T-helper 1 cell treated with Interleukin-12 subunit alpha and Interleukin-12 subunit beta and Interleukin-4 antibody, amounts not matched to agents 30 μg/mL and 1 μg/mL, for 36 hours (primary cell): ENCODE results near the gene FHIT.

Experiments used
- H3K27ac Mint-ChIP-seq: one replicate; pipeline ENCODE4 v1.8.0; 2021; ENCODE audit warnings: mild to moderate bottlenecking, mixed read lengths
- H3K27me3 Mint-ChIP-seq: one replicate; pipeline ENCODE4 v1.8.0; 2021; ENCODE audit warnings: low read depth, mixed read lengths
- H3K36me3 Mint-ChIP-seq: one replicate; pipeline ENCODE4 v1.8.0; 2021; ENCODE audit warnings: low read depth, mixed read lengths
- H3K4me1 Mint-ChIP-seq: one replicate; pipeline ENCODE4 v1.8.0; 2021; ENCODE audit warnings: low read depth, mixed read lengths
- H3K4me3 Mint-ChIP-seq: one replicate; pipeline ENCODE4 v1.8.0; 2021; ENCODE audit warnings: mild to moderate bottlenecking, moderate library complexity, mixed read lengths
- H3K9me3 Mint-ChIP-seq: one replicate; pipeline ENCODE4 v1.8.0; 2021; ENCODE audit warnings: mixed read lengths

FHIT gene

GRCh38 chr3:59783468-59783988 is 1467.7 kb downstream of the FHIT start:
- H3K4me1 Mint-ChIP-seq: peaks cover 27% of the 10 kb centered on the region
- no peaks in the 10 kb centered on the region for H3K27me3 Mint-ChIP-seq
- peak overlapping the region; percentile 74 for H3K27ac Mint-ChIP-seq
- no peak overlapping the region for H3K4me3 Mint-ChIP-seq
- peaks cover 28% of the 10 kb centered on the region for H3K36me3 Mint-ChIP-seq
- peaks cover 3% of the 10 kb centered on the region for H3K9me3 Mint-ChIP-seq

- H3K4me1 Mint-ChIP-seq: peaks cover 29% of the 10 kb centered on the region
- H3K9me3 Mint-ChIP-seq: peaks cover 3% of the 10 kb centered on the region
- H3K27ac Mint-ChIP-seq: no peak overlapping the region
- no peaks in the 10 kb centered on the region for H3K27me3 Mint-ChIP-seq
- no peak overlapping the region for H3K4me3 Mint-ChIP-seq
- peaks cover 26% of the 10 kb centered on the region for H3K36me3 Mint-ChIP-seq
Measured at GRCh38 chr3:59782664-59783063, 1468.6 kb downstream of the FHIT start.

- peaks cover 40% of the 10 kb centered on the region for H3K4me1 Mint-ChIP-seq
- H3K36me3 Mint-ChIP-seq: peaks cover 23% of the 10 kb centered on the region
- peaks cover 3% of the 10 kb centered on the region for H3K9me3 Mint-ChIP-seq
- H3K27me3 Mint-ChIP-seq: peaks cover 3% of the 10 kb centered on the region
- H3K4me3 Mint-ChIP-seq: no peak overlapping the region
- no peak overlapping the region for H3K27ac Mint-ChIP-seq
Measured at GRCh38 chr3:59780209-59780608, 1471.0 kb downstream of the FHIT start.

GRCh38 chr3:59779260-59779659 is 1472.0 kb downstream of the FHIT start:
- Mint-ChIP-seq H3K36me3 (peaks cover 23% of the 10 kb centered on the region), H3K27me3 (peaks cover 3% of the 10 kb centered on the region), H3K4me3 (no peak overlapping the region), H3K9me3 (no peaks in the 10 kb centered on the region), H3K4me1 (peaks cover 38% of the 10 kb centered on the region), H3K27ac (no peak overlapping the region)

- Mint-ChIP-seq H3K9me3 (no peaks in the 10 kb centered on the region), H3K27ac (no peak overlapping the region), H3K4me1 (peaks cover 39% of the 10 kb centered on the region), H3K36me3 (peaks cover 23% of the 10 kb centered on the region), H3K27me3 (peaks cover 3% of the 10 kb centered on the region), H3K4me3 (no peak overlapping the region)
Measured at GRCh38 chr3:59777667-59778077, 1473.6 kb downstream of the FHIT start.

- Mint-ChIP-seq H3K4me3 (no peak overlapping the region), H3K9me3 (no peaks in the 10 kb centered on the region), H3K4me1 (peaks cover 41% of the 10 kb centered on the region), H3K27me3 (peaks cover 6% of the 10 kb centered on the region), H3K36me3 (peaks cover 19% of the 10 kb centered on the region), H3K27ac (no peak overlapping the region)
Measured at GRCh38 chr3:59777066-59777465, 1474.2 kb downstream of the FHIT start.

- Mint-ChIP-seq H3K4me3 (no peak overlapping the region), H3K27me3 (peaks cover 9% of the 10 kb centered on the region), H3K27ac (no peak overlapping the region), H3K9me3 (no peaks in the 10 kb centered on the region), H3K4me1 (peaks cover 49% of the 10 kb centered on the region), H3K36me3 (peaks cover 19% of the 10 kb centered on the region)
Measured at GRCh38 chr3:59775761-59776325, 1475.4 kb downstream of the FHIT start.

GRCh38 chr3:59775106-59775505 is 1476.1 kb downstream of the FHIT start:
- no peaks in the 10 kb centered on the region for H3K9me3 Mint-ChIP-seq
- peaks cover 21% of the 10 kb centered on the region for H3K36me3 Mint-ChIP-seq
- H3K4me1 Mint-ChIP-seq: peaks cover 49% of the 10 kb centered on the region

GRCh38 chr3:59774634-59775033 is 1476.6 kb downstream of the FHIT start:
- no peaks in the 10 kb centered on the region for H3K9me3 Mint-ChIP-seq
- peaks cover 49% of the 10 kb centered on the region for H3K4me1 Mint-ChIP-seq
- no peak overlapping the region for H3K4me3 Mint-ChIP-seq
- no peak overlapping the region for H3K27ac Mint-ChIP-seq
- H3K27me3 Mint-ChIP-seq: peaks cover 9% of the 10 kb centered on the region
- H3K36me3 Mint-ChIP-seq: peaks cover 21% of the 10 kb centered on the region

More at GRCh38 chr3:59775106-59775505, 1476.1 kb downstream of the FHIT start:
- Mint-ChIP-seq H3K4me3 (no peak overlapping the region), H3K27ac (no peak overlapping the region), H3K27me3 (peaks cover 9% of the 10 kb centered on the region)

GRCh38 chr3:59774000-59774399 is 1477.3 kb downstream of the FHIT start:
- H3K36me3 Mint-ChIP-seq: peaks cover 18% of the 10 kb centered on the region
- no peak overlapping the region for H3K4me3 Mint-ChIP-seq
- H3K27me3 Mint-ChIP-seq: peaks cover 9% of the 10 kb centered on the region
- H3K9me3 Mint-ChIP-seq: no peaks in the 10 kb centered on the region
- H3K4me1 Mint-ChIP-seq: peaks cover 49% of the 10 kb centered on the region
- no peak overlapping the region for H3K27ac Mint-ChIP-seq

- H3K4me3 Mint-ChIP-seq: peak overlapping the region; percentile 30
- H3K9me3 Mint-ChIP-seq: no peaks in the 10 kb centered on the region
- H3K4me1 Mint-ChIP-seq: peaks cover 42% of the 10 kb centered on the region
- peak overlapping the region; percentile 34 for H3K27ac Mint-ChIP-seq
- peaks cover 9% of the 10 kb centered on the region for H3K27me3 Mint-ChIP-seq
- H3K36me3 Mint-ChIP-seq: peaks cover 16% of the 10 kb centered on the region
Measured at GRCh38 chr3:59772416-59773408, 1478.5 kb downstream of the FHIT start.

- Mint-ChIP-seq H3K36me3 (peaks cover 13% of the 10 kb centered on the region), H3K4me1 (peaks cover 38% of the 10 kb centered on the region), H3K9me3 (no peaks in the 10 kb centered on the region), H3K4me3 (peak overlapping the region; percentile 11), H3K27me3 (peaks cover 9% of the 10 kb centered on the region), H3K27ac (no peak overlapping the region)
Measured at GRCh38 chr3:59771768-59772181, 1479.5 kb downstream of the FHIT start.

- H3K36me3 Mint-ChIP-seq: peaks cover 12% of the 10 kb centered on the region
- peaks cover 26% of the 10 kb centered on the region for H3K4me1 Mint-ChIP-seq
- no peak overlapping the region for H3K27ac Mint-ChIP-seq
- no peaks in the 10 kb centered on the region for H3K9me3 Mint-ChIP-seq
- H3K4me3 Mint-ChIP-seq: no peak overlapping the region
- H3K27me3 Mint-ChIP-seq: peaks cover 6% of the 10 kb centered on the region
Measured at GRCh38 chr3:59769127-59769750, 1482.0 kb downstream of the FHIT start.

- no peak overlapping the region for H3K4me3 Mint-ChIP-seq
- H3K9me3 Mint-ChIP-seq: no peaks in the 10 kb centered on the region
- no peak overlapping the region for H3K27ac Mint-ChIP-seq
- H3K4me1 Mint-ChIP-seq: peaks cover 15% of the 10 kb centered on the region
- peaks cover 12% of the 10 kb centered on the region for H3K36me3 Mint-ChIP-seq
- no peaks in the 10 kb centered on the region for H3K27me3 Mint-ChIP-seq
Measured at GRCh38 chr3:59766200-59766872, 1484.9 kb downstream of the FHIT start.
